Natural killer cell (primary cell): Measurements from ENCODE around the gene ERC1. TPM values are rescaled to one million over a fixed set of nuclear protein-coding genes. Genes with fewer than 3 reads are reported as not detected.

Experiments
- ATAC-seq, 3 donors: fragments of 150-1000 bp in 2 of 3; fragments of 200-7000 bp in 1 of 3; cut with Tn5 transposase; 1 replicate in 1 of 3; 2 replicates in 2 of 3; pipeline ENCODE4 v1.10.0; 2021; ENCODE audit warnings: mild to moderate bottlenecking in 2 of 3, moderate library complexity in 2 of 3
- DNase-seq, 2 donors: peaks; one replicate each; pipeline versions ENCODE4 v3.0.0 to v3.0.0-alpha.2; 2013 to 2021; ENCODE audit warnings: mixed read lengths in 1 of 2
- H3K27ac ChIP-seq: one replicate; pipeline ENCODE4 v1.5.1; 2013; ENCODE audit warnings: mild to moderate bottlenecking, low read length
- H3K27me3 ChIP-seq: one replicate; pipeline ENCODE4 v1.6.1; 2013; ENCODE audit warnings: low read length; ENCODE audit not compliant: control insufficient read depth, insufficient read depth
- H3K36me3 ChIP-seq: one replicate; pipeline ENCODE4 v1.6.1; 2013; ENCODE audit warnings: low read length; ENCODE audit not compliant: control insufficient read depth, insufficient read depth
- H3K4me1 ChIP-seq: one replicate; pipeline ENCODE4 v1.6.1; 2013; ENCODE audit warnings: low read length; ENCODE audit not compliant: control insufficient read depth, insufficient read depth
- H3K4me3 ChIP-seq: one replicate; pipeline ENCODE4 v1.5.1; 2013; ENCODE audit warnings: low read length
- H3K9me3 ChIP-seq: one replicate; pipeline ENCODE4 v1.6.1; 2013; ENCODE audit warnings: low read length; ENCODE audit not compliant: control insufficient read depth, insufficient read depth
- H3K27ac Mint-ChIP-seq, 2 donors: one replicate each; pipeline ENCODE4 v1.8.0; 2022; ENCODE audit warnings: mild to moderate bottlenecking in 2 of 2, mixed read lengths in 2 of 2, moderate library complexity in 1 of 2
- H3K27me3 Mint-ChIP-seq, 2 donors: one replicate each; pipeline ENCODE4 v1.8.0; 2022; ENCODE audit warnings: low read depth in 2 of 2, mixed read lengths in 2 of 2
- H3K36me3 Mint-ChIP-seq: one replicate; pipeline ENCODE4 v1.8.0; 2022; ENCODE audit warnings: mixed read lengths
- H3K4me1 Mint-ChIP-seq, 2 donors: one replicate each; pipeline ENCODE4 v1.8.0; 2022; ENCODE audit warnings: mixed read lengths in 2 of 2
- H3K4me3 Mint-ChIP-seq: one replicate; pipeline ENCODE4 v1.8.0; 2022; ENCODE audit warnings: mild to moderate bottlenecking, moderate library complexity, mixed read lengths
- H3K9me3 Mint-ChIP-seq, 2 donors: one replicate each; pipeline ENCODE4 v1.8.0; 2022; ENCODE audit warnings: mixed read lengths in 2 of 2
- WGBS: methylation state at CpG from one replicate; pipeline ENCODE4 v1.1.7; 2013; ENCODE audit warnings: missing lambda C conversion rate; ENCODE audit not compliant: insufficient coverage; 5-methylcytosine and 5-hydroxymethylcytosine counted together
- intact Hi-C: fragments of 100-400 bp; cut with micrococcal nuclease; formaldehyde crosslinking; loops from one replicate; pipeline ENCODE4 v1.14.2; 2022
- total RNA-seq, 4 donors: library from RNA; stranded (reverse); fragments of 120-200 nt in 1 of 4; gene quantifications; one replicate each; pipeline versions ENCODE4 v1.2.3 to v1.2.4, GENCODE V29; 2013 to 2022
- TF ChIP-seq, protein P1 (sequence below): fragments of 200-600 bp; IDR thresholded peaks from one replicate; pipeline ENCODE4 v1.8.0; 2022; ENCODE audit warnings: antibody characterized with exemption

ERC1 gene
- total RNA-seq, 3 donors from 2014 or later (not counting 1 experiment from before 2014, with no cell fraction given), result 43.5 to 54.0 (median 44.9) TPM

DNA sequence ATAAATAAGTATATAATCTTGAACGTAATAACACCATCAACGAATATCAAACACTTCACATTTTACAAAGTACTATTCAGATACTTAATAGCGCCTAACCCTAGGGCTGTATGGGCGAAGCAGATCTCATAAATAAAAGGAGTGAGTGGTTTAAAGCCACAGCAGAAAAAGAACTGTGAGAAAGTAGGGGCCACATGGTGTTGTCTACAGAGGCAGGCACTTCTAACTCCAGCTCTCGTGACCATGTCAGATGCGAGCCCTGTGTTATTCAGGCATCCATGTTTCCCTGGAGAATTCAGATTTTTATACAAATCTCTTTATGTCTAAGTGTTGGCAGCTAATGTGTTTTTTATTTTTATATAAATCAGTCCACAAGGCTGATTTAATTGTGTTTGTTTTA is 391.1 kb downstream of the ERC1 start:
- Histone ChIP-seq H3K27ac (no peak overlapping the region), H3K4me1 (no peaks in the 10 kb centered on the region), H3K27me3 (no peaks in the 10 kb centered on the region), H3K36me3 (no peaks in the 10 kb centered on the region), H3K4me3 (no peak overlapping the region), H3K9me3 (no peaks in the 10 kb centered on the region)
- intact Hi-C loops, result no loop called here
- H3K9me3 Mint-ChIP-seq, result no peaks in the 10 kb centered on the region
- H3K4me3 Mint-ChIP-seq, result no peak overlapping the region
- H3K4me1 Mint-ChIP-seq, result no peaks in the 10 kb centered on the region
- 95% methylated on average over 4 of the region's 6 CpGs for WGBS
- H3K27me3 Mint-ChIP-seq, result no peaks in the 10 kb centered on the region
- TF ChIP-seq, protein P1, sequence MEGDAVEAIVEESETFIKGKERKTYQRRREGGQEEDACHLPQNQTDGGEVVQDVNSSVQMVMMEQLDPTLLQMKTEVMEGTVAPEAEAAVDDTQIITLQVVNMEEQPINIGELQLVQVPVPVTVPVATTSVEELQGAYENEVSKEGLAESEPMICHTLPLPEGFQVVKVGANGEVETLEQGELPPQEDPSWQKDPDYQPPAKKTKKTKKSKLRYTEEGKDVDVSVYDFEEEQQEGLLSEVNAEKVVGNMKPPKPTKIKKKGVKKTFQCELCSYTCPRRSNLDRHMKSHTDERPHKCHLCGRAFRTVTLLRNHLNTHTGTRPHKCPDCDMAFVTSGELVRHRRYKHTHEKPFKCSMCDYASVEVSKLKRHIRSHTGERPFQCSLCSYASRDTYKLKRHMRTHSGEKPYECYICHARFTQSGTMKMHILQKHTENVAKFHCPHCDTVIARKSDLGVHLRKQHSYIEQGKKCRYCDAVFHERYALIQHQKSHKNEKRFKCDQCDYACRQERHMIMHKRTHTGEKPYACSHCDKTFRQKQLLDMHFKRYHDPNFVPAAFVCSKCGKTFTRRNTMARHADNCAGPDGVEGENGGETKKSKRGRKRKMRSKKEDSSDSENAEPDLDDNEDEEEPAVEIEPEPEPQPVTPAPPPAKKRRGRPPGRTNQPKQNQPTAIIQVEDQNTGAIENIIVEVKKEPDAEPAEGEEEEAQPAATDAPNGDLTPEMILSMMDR, result no peak
- DNase-seq (no peak), ATAC-seq (no peak)
- H3K36me3 Mint-ChIP-seq, result peaks cover 4% of the 10 kb centered on the region
- no peak overlapping the region for H3K27ac Mint-ChIP-seq

DNA sequence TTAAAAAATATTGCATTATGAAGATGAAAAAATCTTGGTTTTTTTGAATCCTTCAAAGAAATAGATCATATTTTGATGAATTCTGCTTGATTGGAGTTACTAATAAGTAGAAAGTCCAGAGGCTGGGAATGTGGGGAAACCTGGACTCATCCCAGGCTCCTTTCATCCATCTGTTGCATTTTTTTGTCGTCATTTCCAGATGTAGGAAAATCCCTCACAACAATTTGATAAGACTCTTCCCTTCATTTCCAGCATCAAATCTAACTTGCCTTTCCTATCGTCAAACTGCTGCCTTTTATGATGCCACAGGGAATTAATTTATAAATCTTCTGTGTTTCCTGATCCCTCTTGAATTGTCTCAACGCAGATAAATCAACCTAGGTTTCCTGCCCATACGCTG is 391.8 kb downstream of the ERC1 start:
- no peaks in the 10 kb centered on the region for H3K36me3 ChIP-seq
- WGBS, result 97% methylated on average over 4 of the region's 4 CpGs
- H3K4me3 ChIP-seq, result no peak overlapping the region
- DNase-seq (no peak), ATAC-seq (no peak)
- Mint-ChIP-seq H3K27ac (no peak overlapping the region), H3K9me3 (no peaks in the 10 kb centered on the region), H3K4me1 (no peaks in the 10 kb centered on the region), H3K27me3 (no peaks in the 10 kb centered on the region), H3K4me3 (no peak overlapping the region), H3K36me3 (no peaks in the 10 kb centered on the region)
- H3K27me3 ChIP-seq, result no peaks in the 10 kb centered on the region
- intact Hi-C loops, result no loop called here
- no peaks in the 10 kb centered on the region for H3K9me3 ChIP-seq
- H3K27ac ChIP-seq, result no peak overlapping the region
- H3K4me1 ChIP-seq, result no peaks in the 10 kb centered on the region
- TF ChIP-seq, protein P1, result no peak

DNA sequence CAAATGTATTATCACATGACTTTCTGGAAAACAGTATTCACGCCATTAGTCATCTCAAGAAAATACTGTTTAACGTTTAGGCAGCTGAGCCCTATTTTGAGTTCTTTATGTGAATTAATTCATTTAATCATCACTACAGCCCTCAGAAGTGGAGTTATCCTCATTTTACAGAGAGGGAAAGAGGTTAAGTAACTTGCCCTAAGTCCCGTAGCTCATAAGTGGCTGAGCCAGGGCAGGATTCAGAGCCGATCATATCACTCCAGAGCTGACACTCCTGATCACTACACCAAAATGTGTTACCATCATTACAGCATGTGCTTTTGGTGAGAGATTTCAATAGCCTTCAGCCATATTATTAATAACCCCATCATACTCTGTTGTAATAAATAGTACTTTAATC is 392.7 kb downstream of the ERC1 start:
- H3K27ac ChIP-seq, result no peak overlapping the region
- intact Hi-C loops, result no loop called here
- H3K27me3 ChIP-seq, result no peaks in the 10 kb centered on the region
- no peaks in the 10 kb centered on the region for H3K4me1 ChIP-seq
- H3K36me3 ChIP-seq, result no peaks in the 10 kb centered on the region
- Mint-ChIP-seq H3K4me1 (no peaks in the 10 kb centered on the region), H3K27ac (no peak overlapping the region), H3K4me3 (no peak overlapping the region), H3K27me3 (no peaks in the 10 kb centered on the region), H3K36me3 (no peaks in the 10 kb centered on the region), H3K9me3 (no peaks in the 10 kb centered on the region)
- no peak for DNase-seq
- no peak for ATAC-seq
- no peaks in the 10 kb centered on the region for H3K9me3 ChIP-seq
- WGBS, result 86% methylated on average over 3 of the region's 4 CpGs
- H3K4me3 ChIP-seq, result no peak overlapping the region
- TF ChIP-seq, protein P1, result no peak

DNA sequence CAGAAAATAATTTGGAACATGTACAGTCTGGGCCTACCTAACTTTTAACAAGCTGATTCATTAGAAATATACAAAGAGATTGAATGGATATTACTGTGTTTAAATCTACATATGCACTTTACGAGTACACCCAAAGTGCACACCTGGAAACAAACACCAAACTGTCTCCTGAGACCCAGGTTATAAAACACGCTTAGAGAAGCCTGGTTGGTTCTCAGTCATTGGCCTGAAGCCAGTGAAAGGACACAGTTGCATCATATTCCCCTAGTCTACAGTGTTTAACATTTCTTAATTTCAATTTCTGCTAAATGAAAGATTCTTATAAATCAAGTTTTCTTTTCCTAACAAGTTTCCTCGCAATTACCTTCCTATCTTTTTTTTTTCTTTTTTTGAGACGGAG is 393.9 kb downstream of the ERC1 start:
- Histone ChIP-seq H3K27ac (no peak overlapping the region), H3K9me3 (no peaks in the 10 kb centered on the region), H3K4me1 (no peaks in the 10 kb centered on the region), H3K27me3 (no peaks in the 10 kb centered on the region), H3K4me3 (no peak overlapping the region), H3K36me3 (no peaks in the 10 kb centered on the region)
- no peaks in the 10 kb centered on the region for H3K27me3 Mint-ChIP-seq
- TF ChIP-seq, protein P1, result no peak
- intact Hi-C loops, result no loop called here
- no peaks in the 10 kb centered on the region for H3K4me1 Mint-ChIP-seq
- DNase-seq (no peak), ATAC-seq (no peak)
- H3K4me3 Mint-ChIP-seq, result no peak overlapping the region
- no peaks in the 10 kb centered on the region for H3K9me3 Mint-ChIP-seq
- H3K36me3 Mint-ChIP-seq, result no peaks in the 10 kb centered on the region
- 100% methylated on average over 4 of the region's 4 CpGs for WGBS
- no peak overlapping the region for H3K27ac Mint-ChIP-seq
